T-cell (primary cell): ENCODE measurements around the gene TPCN1. TPM values are rescaled to one million over a fixed set of nuclear protein-coding genes. Genes with fewer than 3 reads are reported as not detected.

Source experiments
- ATAC-seq, 4 experiments: fragments of 200-7000 bp in 3 of 4; fragments of 150-1000 bp in 1 of 4; cut with Tn5 transposase; replicated peaks in 1 of 4; 1 replicate in 3 of 4; 2 replicates in 1 of 4; pipeline ENCODE4 v1.10.0; 2021; ENCODE audit warnings: moderate library complexity in 3 of 4, mild to moderate bottlenecking in 2 of 4, moderate number of reproducible peaks in 1 of 4
- CTCF ChIA-PET, 2 donors: fragments of 300-600 bp; sonication (Branson Sonifier 250); formaldehyde crosslinking; loops; one replicate each; lab custom pipeline; 2022; ENCODE audit warnings: antibody characterized with exemption in 2 of 2; lab: Charles Lee
- POLR2A ChIA-PET, 2 donors: fragments of 300-600 bp; sonication (Branson Sonifier 250); formaldehyde crosslinking; loops; one replicate each; lab custom pipeline; 2022; ENCODE audit warnings: antibody characterized with exemption in 2 of 2; lab: Charles Lee
- DNase-seq, 35 experiments: peaks; one replicate each; pipeline versions ENCODE4 v3.0.0 to v3.0.0-alpha.2; 2013 to 2023
- H3K27ac ChIP-seq: one replicate; pipeline ENCODE4 v1.5.1; 2013; ENCODE audit warnings: low read length
- H3K27me3 ChIP-seq, 2 experiments: replicated peaks in 1 of 2; 1 replicate in 1 of 2; 2 replicates in 1 of 2; pipeline versions ENCODE4 v1.6.1 to v1.7.0; 2013; ENCODE audit warnings: low read length in 1 of 2, mixed read lengths in 1 of 2; ENCODE audit not compliant: control insufficient read depth in 2 of 2, insufficient read depth in 2 of 2; ENCODE audit errors: extremely low read depth in 1 of 2
- H3K36me3 ChIP-seq, 2 donors: 1 replicate in 1 of 2; 2 replicates in 1 of 2; pipeline versions ENCODE4 v1.6.1 to v1.7.0; 2013; ENCODE audit warnings: low read length in 1 of 2; ENCODE audit not compliant: control insufficient read depth in 2 of 2, insufficient read depth in 1 of 2; ENCODE audit errors: extremely low read depth in 1 of 2
- H3K4me1 ChIP-seq, 2 experiments: 1 replicate in 1 of 2; 2 replicates in 1 of 2; pipeline versions ENCODE4 v1.6.1 to v1.7.0; 2013; ENCODE audit warnings: low read length in 2 of 2, mixed read lengths in 1 of 2; ENCODE audit not compliant: insufficient read depth in 2 of 2, control insufficient read depth in 1 of 2; ENCODE audit errors: extremely low read depth in 1 of 2
- H3K4me3 ChIP-seq, 2 donors: 1 replicate in 1 of 2; 2 replicates in 1 of 2; pipeline versions ENCODE4 v1.5.1 to v1.7.0; 2013; ENCODE audit warnings: mild to moderate bottlenecking in 2 of 2, low read length in 1 of 2, moderate library complexity in 1 of 2; ENCODE audit not compliant: control insufficient read depth in 1 of 2; ENCODE audit errors: extremely low read depth in 1 of 2
- H3K9me3 ChIP-seq: 2 replicates; pipeline ENCODE4 v1.7.0; 2013
- H3K27ac Mint-ChIP-seq, 2 donors: one replicate each; pipeline ENCODE4 v1.8.0; 2020 to 2021; ENCODE audit warnings: mild to moderate bottlenecking in 2 of 2, mixed read lengths in 2 of 2
- H3K27me3 Mint-ChIP-seq, 2 donors: one replicate each; pipeline ENCODE4 v1.8.0; 2021 to 2022; ENCODE audit warnings: mixed read lengths in 2 of 2
- H3K36me3 Mint-ChIP-seq: one replicate; pipeline ENCODE4 v1.8.0; 2021; ENCODE audit warnings: mixed read lengths
- H3K4me1 Mint-ChIP-seq, 3 donors: one replicate each; pipeline ENCODE4 v1.8.0; 2020 to 2022; ENCODE audit warnings: mixed read lengths in 3 of 3, mild to moderate bottlenecking in 1 of 3
- H3K4me3 Mint-ChIP-seq, 3 donors: one replicate each; pipeline ENCODE4 v1.8.0; 2020 to 2022; ENCODE audit warnings: mild to moderate bottlenecking in 3 of 3, mixed read lengths in 3 of 3, moderate library complexity in 3 of 3
- H3K9me3 Mint-ChIP-seq, 3 donors: one replicate each; pipeline ENCODE4 v1.8.0; 2020 to 2022; ENCODE audit warnings: mixed read lengths in 3 of 3
- WGBS: methylation state at CpG from one replicate; pipeline ENCODE4 v1.1.5; 2013; ENCODE audit warnings: missing lambda C conversion rate; ENCODE audit not compliant: insufficient coverage; 5-methylcytosine and 5-hydroxymethylcytosine counted together
- total RNA-seq, 35 experiments: library from RNA in 6 of 35; stranded (reverse) in 6 of 35; fragments of 120-200 nt in 1 of 35; gene quantifications; one replicate each; pipeline versions ENCODE4 v1.2.1 to v1.2.4 and lab custom pipeline; 2013 to 2026

Gene TPCN1
- total RNA-seq, 5 donors from 2014 or later (not counting 1 experiment from before 2014, with no cell fraction given): 58.8 to 81.6 (median 73.5) TPM

- Histone ChIP-seq H3K36me3 (peaks cover 4 to 23% of the 10 kb centered on the region in 2 donors), H3K4me1 (peaks cover 5 to 13% of the 10 kb centered on the region in 2 experiments), H3K9me3 (no peaks in the 10 kb centered on the region), H3K27me3 (no peaks in the 10 kb centered on the region), H3K4me3 (no peak overlapping the region), H3K27ac (no peak overlapping the region)
- ChIA-PET CTCF (interaction anchor here in 1 of 2 donors (0.5 kb wide), 1 partner anchor 170 kb away, joined by 3 read pairs; no protein-coding TSS in a partner anchor), POLR2A (no interaction called here)
- DNase-seq: no peak
- Mint-ChIP-seq H3K9me3 (no peaks in the 10 kb centered on the region), H3K4me3 (no peak overlapping the region), H3K36me3 (peaks cover 25% of the 10 kb centered on the region), H3K27me3 (no peaks in the 10 kb centered on the region), H3K4me1 (peaks cover 13 to 22% (median 21%) of the 10 kb centered on the region in 3 donors), H3K27ac (no peak overlapping the region)
- WGBS: 91% methylated on average over 14 of the region's 19 CpGs
- no peak for ATAC-seq
These were observed 30.0 kb upstream of the TPCN1 start for GRCh38 chr12:113191227-113191626.

DNA sequence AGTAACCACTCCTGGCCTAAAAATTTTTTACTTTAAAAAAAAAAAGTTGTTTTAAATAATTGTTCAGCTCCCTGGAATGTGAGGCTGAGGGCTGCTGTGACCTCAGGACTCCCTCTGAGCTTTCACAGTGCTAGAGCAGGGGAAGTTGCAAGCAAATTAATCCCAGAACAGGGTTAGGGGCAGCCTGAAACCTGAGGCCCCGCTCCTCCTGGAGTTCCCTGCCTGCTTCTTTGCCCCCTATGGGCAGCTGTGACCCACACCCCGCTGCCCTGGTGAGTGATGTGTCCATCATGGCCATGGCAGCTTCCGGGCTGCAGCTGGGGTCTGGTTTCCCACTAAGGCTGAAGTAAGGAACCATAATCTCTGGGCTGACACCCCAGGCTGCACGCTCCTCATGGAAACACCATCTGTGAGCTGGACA is 26.3 kb upstream of the TPCN1 start:
- H3K9me3 Mint-ChIP-seq: no peaks in the 10 kb centered on the region
- Histone ChIP-seq H3K36me3 (peaks cover 4 to 19% of the 10 kb centered on the region in 2 donors), H3K4me1 (no peaks in the 10 kb centered on the region), H3K4me3 (no peak overlapping the region), H3K27me3 (no peaks in the 10 kb centered on the region), H3K27ac (no peak overlapping the region), H3K9me3 (no peaks in the 10 kb centered on the region)
- no peak overlapping the region for H3K4me3 Mint-ChIP-seq
- ChIA-PET CTCF (interaction anchor here (0.5 to 1.2 kb wide), 5 partner anchors 31 to 1074 kb away, joined by 3 to 7 read pairs (median 5); no protein-coding TSS in a partner anchor), POLR2A (interaction anchor here in 1 of 2 donors (0.7 kb wide), 1 partner anchor 25 kb away, joined by 21 read pairs; no protein-coding TSS in a partner anchor)
- H3K4me1 Mint-ChIP-seq: peaks cover 0 to 5% (median 5%) of the 10 kb centered on the region in 3 donors
- H3K36me3 Mint-ChIP-seq: peaks cover 15% of the 10 kb centered on the region
- no peaks in the 10 kb centered on the region for H3K27me3 Mint-ChIP-seq
- 100% methylated on average over 4 of the region's 4 CpGs for WGBS
- H3K27ac Mint-ChIP-seq: no peak overlapping the region
- DNase-seq (no peak), ATAC-seq (no peak)

DNA sequence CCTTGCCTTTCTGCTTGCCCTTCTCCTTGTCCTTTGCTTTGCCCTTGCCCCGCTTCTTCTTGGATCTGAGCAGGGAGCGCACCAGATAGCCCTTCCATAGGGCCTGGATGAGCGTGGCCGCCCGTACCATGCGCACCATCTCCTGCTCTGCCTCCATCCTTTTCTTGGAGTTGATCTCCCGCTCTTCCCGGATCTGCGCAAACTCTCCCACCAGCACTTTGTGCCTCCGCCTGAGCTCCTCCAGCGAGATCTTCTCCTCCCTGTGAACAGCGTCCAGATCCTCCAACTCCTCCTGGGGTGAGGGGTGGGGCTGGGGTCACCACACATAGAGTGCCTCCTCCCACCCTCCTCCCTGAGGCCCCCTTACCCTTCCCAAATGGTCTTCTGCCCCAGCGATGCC is 25.7 kb upstream of the TPCN1 start:
- no peaks in the 10 kb centered on the region for H3K27me3 Mint-ChIP-seq
- no peak overlapping the region for H3K4me3 ChIP-seq
- peaks cover 13% of the 10 kb centered on the region for H3K36me3 Mint-ChIP-seq
- ChIA-PET POLR2A (no interaction called here), CTCF (interaction anchor here (0.5 to 1.2 kb wide), 3 partner anchors 37 to 1074 kb away, joined by 3 to 5 read pairs (median 3); no protein-coding TSS in a partner anchor)
- no peaks in the 10 kb centered on the region for H3K27me3 ChIP-seq
- no peaks in the 10 kb centered on the region for H3K9me3 Mint-ChIP-seq
- DNase-seq (no peak), ATAC-seq (no peak)
- no peak overlapping the region for H3K27ac ChIP-seq
- H3K4me1 Mint-ChIP-seq: peaks cover 0 to 5% (median 3%) of the 10 kb centered on the region in 3 donors
- H3K27ac Mint-ChIP-seq: no peak overlapping the region
- H3K36me3 ChIP-seq: peaks cover 4 to 19% of the 10 kb centered on the region in 2 donors
- H3K4me1 ChIP-seq: no peaks in the 10 kb centered on the region
- 95% methylated on average over 6 of the region's 13 CpGs for WGBS
- H3K9me3 ChIP-seq: no peaks in the 10 kb centered on the region
- no peak overlapping the region for H3K4me3 Mint-ChIP-seq

GRCh38 chr12:113196582-113196981 is 24.7 kb upstream of the TPCN1 start:
- H3K9me3 ChIP-seq: no peaks in the 10 kb centered on the region
- peaks cover under 1 to 11% of the 10 kb centered on the region in 2 donors for H3K36me3 ChIP-seq
- no peaks in the 10 kb centered on the region for H3K9me3 Mint-ChIP-seq
- H3K27ac ChIP-seq: no peak overlapping the region
- H3K4me3 Mint-ChIP-seq: no peak overlapping the region
- H3K4me3 ChIP-seq: no peak overlapping the region
- no peaks in the 10 kb centered on the region for H3K27me3 Mint-ChIP-seq
- H3K36me3 Mint-ChIP-seq: peaks cover 9% of the 10 kb centered on the region
- H3K4me1 Mint-ChIP-seq: peaks cover 0 to 5% (median 3%) of the 10 kb centered on the region in 3 donors
- H3K4me1 ChIP-seq: no peaks in the 10 kb centered on the region
- 87% methylated on average over 4 of the region's 7 CpGs for WGBS
- DNase-seq: no peak
- no peak for ATAC-seq
- POLR2A ChIA-PET: interaction anchor here in 1 of 2 donors (0.6 kb wide), 1 partner anchor 64 kb away, joined by 4 read pairs; no protein-coding TSS in a partner anchor
- no peak overlapping the region for H3K27ac Mint-ChIP-seq
- H3K27me3 ChIP-seq: no peaks in the 10 kb centered on the region
- CTCF ChIA-PET: interaction anchor here in 1 of 2 donors (0.9 to 1.0 kb wide), 3 partner anchors 9 to 36 kb away, joined by 4 to 11 read pairs (median 6); no protein-coding TSS in a partner anchor

DNA sequence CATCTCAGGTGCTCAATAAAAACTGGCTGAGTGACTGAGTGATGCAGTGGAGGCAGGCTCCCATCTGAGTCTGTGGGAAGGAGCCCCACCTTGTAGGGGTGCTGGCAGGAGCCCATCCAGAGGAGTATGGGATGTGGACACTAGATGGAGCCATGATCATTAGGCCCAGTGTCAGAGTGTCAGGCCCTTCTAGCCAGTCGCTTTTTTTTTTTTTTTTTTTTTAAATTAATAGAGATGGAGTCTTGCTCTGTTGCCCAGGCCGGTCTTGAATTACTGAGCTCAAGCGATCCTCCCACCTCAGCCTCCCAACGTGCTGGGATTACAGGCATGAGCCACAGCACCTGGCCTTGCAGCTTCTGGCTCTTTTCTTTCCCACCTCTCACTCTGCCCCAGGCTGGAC is 24.3 kb upstream of the TPCN1 start:
- H3K4me3 Mint-ChIP-seq: no peak overlapping the region
- peaks cover 6% of the 10 kb centered on the region for H3K36me3 Mint-ChIP-seq
- ATAC-seq: peak; percentile 87 to 99 (median 92)
- no peaks in the 10 kb centered on the region for H3K4me1 ChIP-seq
- peak in 31 of 35 experiments; percentile 21 to 80 (median 42) for DNase-seq
- H3K27ac Mint-ChIP-seq: no peak overlapping the region
- WGBS: no CpG with 5 or more reads among the region's 4 CpGs
- no peak overlapping the region for H3K4me3 ChIP-seq
- ChIA-PET CTCF (interaction anchor here (0.6 to 1.0 kb wide), 19 partner anchors 9 to 713 kb away, joined by 3 to 11 read pairs (median 6); partner anchors contain the start of gene RITA1 (in 1 of the 2)), POLR2A (interaction anchor here (0.6 to 0.7 kb wide), 3 partner anchors 63 to 96 kb away, joined by 4 to 13 read pairs (median 6); no protein-coding TSS in a partner anchor)
- no peaks in the 10 kb centered on the region for H3K27me3 Mint-ChIP-seq
- no peaks in the 10 kb centered on the region for H3K9me3 Mint-ChIP-seq
- H3K27me3 ChIP-seq: no peaks in the 10 kb centered on the region
- no peaks in the 10 kb centered on the region for H3K9me3 ChIP-seq
- peaks cover 0 to 7% of the 10 kb centered on the region in 2 donors for H3K36me3 ChIP-seq
- no peak overlapping the region for H3K27ac ChIP-seq
- H3K4me1 Mint-ChIP-seq: peaks cover 0 to 5% (median 3%) of the 10 kb centered on the region in 3 donors

DNA sequence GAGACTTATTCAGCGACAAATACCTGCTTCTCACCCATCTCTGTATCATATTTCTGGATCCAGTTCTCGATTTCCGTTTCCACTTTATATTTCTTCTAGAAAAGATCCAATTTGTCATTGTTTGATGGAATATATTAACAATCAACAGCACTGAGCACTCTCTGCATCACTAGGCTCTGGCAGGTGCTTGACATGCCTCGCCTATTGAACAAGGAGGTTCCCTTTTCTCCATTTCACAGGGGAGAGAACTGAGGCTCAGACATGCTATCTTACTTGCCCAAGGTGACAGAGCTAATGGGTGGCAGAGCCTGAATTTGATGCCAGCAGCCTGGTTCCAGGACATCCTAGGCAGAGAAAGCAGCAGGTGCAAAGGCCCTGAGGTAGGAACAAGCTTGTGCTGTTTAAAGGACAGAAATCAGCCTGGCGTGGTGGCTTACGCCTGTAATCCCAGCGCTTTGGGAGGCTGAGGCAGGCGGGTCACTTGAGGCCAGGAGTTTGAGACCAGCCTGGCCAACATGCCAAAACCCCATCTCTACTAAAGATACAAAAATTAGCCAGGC is 23.7 kb upstream of the TPCN1 start:
- WGBS: 100% methylated on average over 4 of the region's 8 CpGs
- Histone ChIP-seq H3K9me3 (no peaks in the 10 kb centered on the region), H3K4me3 (no peak overlapping the region), H3K4me1 (no peaks in the 10 kb centered on the region), H3K36me3 (peaks cover 0 to 3% of the 10 kb centered on the region in 2 donors), H3K27me3 (no peaks in the 10 kb centered on the region), H3K27ac (no peak overlapping the region)
- Mint-ChIP-seq H3K27ac (no peak overlapping the region), H3K4me1 (peaks cover 0 to 5% (median 3%) of the 10 kb centered on the region in 3 donors), H3K4me3 (no peak overlapping the region), H3K27me3 (no peaks in the 10 kb centered on the region), H3K9me3 (no peaks in the 10 kb centered on the region), H3K36me3 (peaks cover under 1% of the 10 kb centered on the region)
- ChIA-PET CTCF (interaction anchor here (0.6 to 1.0 kb wide), 19 partner anchors 8 to 713 kb away, joined by 3 to 11 read pairs (median 6); partner anchors contain the start of gene RITA1 (in 1 of the 2)), POLR2A (interaction anchor here (0.6 to 0.7 kb wide), 2 partner anchors 63 to 96 kb away, joined by 6 to 13 read pairs; no protein-coding TSS in a partner anchor)
- DNase-seq (no peak), ATAC-seq (no peak)
